Activated naive CD8-positive, alpha-beta T cell treated with anti-CD3 and anti-CD28 coated beads, Interleukin-2, amount 10 ng/mL, durations not matched to agents 7 days and 5 days (primary cell): ENCODE results near the gene NRXN3. TPM values are rescaled to one million over a fixed set of nuclear protein-coding genes. Genes with fewer than 3 reads are reported as not detected.
A peak's percentile ranks its signal among the peaks of the same experiment; 100 is the strongest.

Source experiments
- ATAC-seq: fragments of 150-1000 bp; cut with Tn5 transposase; one replicate; pipeline ENCODE4 v1.10.0; 2021; ENCODE audit warnings: low read depth, moderate library complexity
- POLR2A ChIA-PET: fragments of 350-600 bp; sonication (Branson Sonifier 250); formaldehyde crosslinking; loops from one replicate; lab custom pipeline; 2021; ENCODE audit warnings: antibody characterized with exemption; lab: Charles Lee
- DNase-seq: peaks from one replicate; pipeline ENCODE4 v3.0.0; 2021
- H3K27ac Mint-ChIP-seq: one replicate; pipeline ENCODE4 v1.8.0; 2022; ENCODE audit warnings: mild to moderate bottlenecking, mixed read lengths
- H3K27me3 Mint-ChIP-seq: one replicate; pipeline ENCODE4 v1.8.0; 2022; ENCODE audit warnings: mild to moderate bottlenecking, moderate library complexity, mixed read lengths
- H3K36me3 Mint-ChIP-seq: one replicate; pipeline ENCODE4 v1.8.0; 2021; ENCODE audit warnings: mild to moderate bottlenecking, mixed read lengths
- H3K4me1 Mint-ChIP-seq: one replicate; pipeline ENCODE4 v1.8.0; 2021; ENCODE audit warnings: mixed read lengths
- H3K4me3 Mint-ChIP-seq: one replicate; pipeline ENCODE4 v1.8.0; 2022; ENCODE audit warnings: mild to moderate bottlenecking, moderate library complexity, mixed read lengths
- H3K9me3 Mint-ChIP-seq: one replicate; pipeline ENCODE4 v1.8.0; 2021; ENCODE audit warnings: mixed read lengths
- total RNA-seq, 2 experiments: library from RNA; stranded (reverse); gene quantifications; one replicate each; pipeline ENCODE4 v1.2.3, GENCODE V29; 2021

The NRXN3 gene
- total RNA-seq, 2 experiments from 2014 or later = not detected

- DNase-seq = no peak
- H3K4me3 Mint-ChIP-seq = no peak overlapping the region
- no peak overlapping the region for H3K27ac Mint-ChIP-seq
- no peaks in the 10 kb centered on the region for H3K27me3 Mint-ChIP-seq
- H3K36me3 Mint-ChIP-seq = no peaks in the 10 kb centered on the region
- no peaks in the 10 kb centered on the region for H3K4me1 Mint-ChIP-seq
- no peak for ATAC-seq
- POLR2A ChIA-PET = no interaction called here
- no peaks in the 10 kb centered on the region for H3K9me3 Mint-ChIP-seq
Measured at GRCh38 chr14:79408696-79409095, 1238.5 kb downstream of the NRXN3 start.

GRCh38 chr14:79411403-79412174 is 1241.4 kb downstream of the NRXN3 start:
- Mint-ChIP-seq H3K36me3 (no peaks in the 10 kb centered on the region), H3K4me3 (no peak overlapping the region), H3K27me3 (no peaks in the 10 kb centered on the region), H3K27ac (no peak overlapping the region), H3K9me3 (no peaks in the 10 kb centered on the region), H3K4me1 (no peaks in the 10 kb centered on the region)
- no peak for DNase-seq
- POLR2A ChIA-PET = no interaction called here
- ATAC-seq = no peak

GRCh38 chr14:79412822-79413221 is 1242.6 kb downstream of the NRXN3 start:
- Mint-ChIP-seq H3K36me3 (no peaks in the 10 kb centered on the region), H3K27ac (no peak overlapping the region), H3K4me3 (no peak overlapping the region), H3K27me3 (no peaks in the 10 kb centered on the region), H3K4me1 (no peaks in the 10 kb centered on the region), H3K9me3 (no peaks in the 10 kb centered on the region)
- no peak for ATAC-seq
- no peak for DNase-seq
- POLR2A ChIA-PET = no interaction called here

- no peaks in the 10 kb centered on the region for H3K4me1 Mint-ChIP-seq
- no peaks in the 10 kb centered on the region for H3K9me3 Mint-ChIP-seq
- DNase-seq = no peak
- H3K27ac Mint-ChIP-seq = no peak overlapping the region
- POLR2A ChIA-PET = no interaction called here
- H3K4me3 Mint-ChIP-seq = no peak overlapping the region
- ATAC-seq = no peak
- H3K36me3 Mint-ChIP-seq = no peaks in the 10 kb centered on the region
- H3K27me3 Mint-ChIP-seq = no peaks in the 10 kb centered on the region
Measured at GRCh38 chr14:79413734-79414428, 1243.7 kb downstream of the NRXN3 start.

- H3K27ac Mint-ChIP-seq = no peak overlapping the region
- POLR2A ChIA-PET = no interaction called here
Measured at GRCh38 chr14:79415726-79416125, 1245.6 kb downstream of the NRXN3 start.

GRCh38 chr14:79417961-79418360 is 1247.8 kb downstream of the NRXN3 start:
- Mint-ChIP-seq H3K4me3 (no peak overlapping the region), H3K4me1 (no peaks in the 10 kb centered on the region), H3K9me3 (no peaks in the 10 kb centered on the region), H3K36me3 (no peaks in the 10 kb centered on the region), H3K27me3 (no peaks in the 10 kb centered on the region), H3K27ac (no peak overlapping the region)
- ATAC-seq (no peak), DNase-seq (no peak)
- POLR2A ChIA-PET = no interaction called here

More at GRCh38 chr14:79415726-79416125, 1245.6 kb downstream of the NRXN3 start:
- H3K4me3 Mint-ChIP-seq = no peak overlapping the region
- no peaks in the 10 kb centered on the region for H3K9me3 Mint-ChIP-seq
- H3K27me3 Mint-ChIP-seq = no peaks in the 10 kb centered on the region
- no peak for DNase-seq
- H3K4me1 Mint-ChIP-seq = no peaks in the 10 kb centered on the region
- no peak for ATAC-seq
- no peaks in the 10 kb centered on the region for H3K36me3 Mint-ChIP-seq

GRCh38 chr14:79418649-79419415 is 1248.7 kb downstream of the NRXN3 start:
- ATAC-seq (no peak), DNase-seq (no peak)
- Mint-ChIP-seq H3K27ac (no peak overlapping the region), H3K9me3 (no peaks in the 10 kb centered on the region), H3K36me3 (no peaks in the 10 kb centered on the region), H3K4me1 (no peaks in the 10 kb centered on the region), H3K27me3 (no peaks in the 10 kb centered on the region), H3K4me3 (no peak overlapping the region)
- POLR2A ChIA-PET = no interaction called here

- Mint-ChIP-seq H3K36me3 (no peaks in the 10 kb centered on the region), H3K4me1 (no peaks in the 10 kb centered on the region), H3K9me3 (no peaks in the 10 kb centered on the region), H3K4me3 (no peak overlapping the region), H3K27ac (peak overlapping the region; percentile 7), H3K27me3 (no peaks in the 10 kb centered on the region)
- DNase-seq = no peak
- POLR2A ChIA-PET = no interaction called here
- ATAC-seq = no peak
Measured at GRCh38 chr14:79419571-79420327, 1249.6 kb downstream of the NRXN3 start.

- Mint-ChIP-seq H3K4me3 (no peak overlapping the region), H3K27me3 (no peaks in the 10 kb centered on the region), H3K27ac (no peak overlapping the region), H3K9me3 (no peaks in the 10 kb centered on the region), H3K4me1 (no peaks in the 10 kb centered on the region), H3K36me3 (no peaks in the 10 kb centered on the region)
- ATAC-seq = no peak
- POLR2A ChIA-PET = no interaction called here
- DNase-seq = no peak
Measured at GRCh38 chr14:79420725-79421124, 1250.6 kb downstream of the NRXN3 start.

- DNase-seq = no peak
- POLR2A ChIA-PET = no interaction called here
Measured at GRCh38 chr14:79421811-79422210, 1251.6 kb downstream of the NRXN3 start.

GRCh38 chr14:79424462-79424861 is 1254.3 kb downstream of the NRXN3 start:
- Mint-ChIP-seq H3K4me3 (no peak overlapping the region), H3K27me3 (no peaks in the 10 kb centered on the region), H3K36me3 (no peaks in the 10 kb centered on the region), H3K27ac (no peak overlapping the region), H3K9me3 (no peaks in the 10 kb centered on the region), H3K4me1 (no peaks in the 10 kb centered on the region)
- POLR2A ChIA-PET = no interaction called here
- ATAC-seq (no peak), DNase-seq (no peak)

More at GRCh38 chr14:79421811-79422210, 1251.6 kb downstream of the NRXN3 start:
- Mint-ChIP-seq H3K4me1 (no peaks in the 10 kb centered on the region), H3K27me3 (no peaks in the 10 kb centered on the region), H3K9me3 (no peaks in the 10 kb centered on the region), H3K4me3 (no peak overlapping the region), H3K27ac (no peak overlapping the region), H3K36me3 (no peaks in the 10 kb centered on the region)
- no peak for ATAC-seq

- ATAC-seq (no peak), DNase-seq (no peak)
- Mint-ChIP-seq H3K9me3 (no peaks in the 10 kb centered on the region), H3K4me3 (no peak overlapping the region), H3K27ac (no peak overlapping the region), H3K36me3 (no peaks in the 10 kb centered on the region), H3K4me1 (no peaks in the 10 kb centered on the region), H3K27me3 (no peaks in the 10 kb centered on the region)
- POLR2A ChIA-PET = no interaction called here
Measured at GRCh38 chr14:79426103-79426755, 1256.1 kb downstream of the NRXN3 start.

GRCh38 chr14:79432640-79433039 is 1262.5 kb downstream of the NRXN3 start:
- no peaks in the 10 kb centered on the region for H3K36me3 Mint-ChIP-seq
- no peaks in the 10 kb centered on the region for H3K9me3 Mint-ChIP-seq
- H3K27me3 Mint-ChIP-seq = peaks cover 2% of the 10 kb centered on the region
- POLR2A ChIA-PET = no interaction called here
- H3K27ac Mint-ChIP-seq = no peak overlapping the region
- ATAC-seq (no peak), DNase-seq (no peak)
- H3K4me1 Mint-ChIP-seq = no peaks in the 10 kb centered on the region
- H3K4me3 Mint-ChIP-seq = no peak overlapping the region
